Measurements from ENCODE around the gene CDH13.

CDH13 gene

GRCh38 chr16:82767808-82768207, 141.0 kb downstream of the CDH13 start:
- TF ChIP-seq ZNF184 (tag by site-specific recombination; IDR thresholded peaks at IDR 0.05) = no peak
- no peak for TF ChIP-seq ZBTB21 (tag by site-specific recombination; IDR thresholded peaks at IDR 0.05)
- TF ChIP-seq, protein P1, sequence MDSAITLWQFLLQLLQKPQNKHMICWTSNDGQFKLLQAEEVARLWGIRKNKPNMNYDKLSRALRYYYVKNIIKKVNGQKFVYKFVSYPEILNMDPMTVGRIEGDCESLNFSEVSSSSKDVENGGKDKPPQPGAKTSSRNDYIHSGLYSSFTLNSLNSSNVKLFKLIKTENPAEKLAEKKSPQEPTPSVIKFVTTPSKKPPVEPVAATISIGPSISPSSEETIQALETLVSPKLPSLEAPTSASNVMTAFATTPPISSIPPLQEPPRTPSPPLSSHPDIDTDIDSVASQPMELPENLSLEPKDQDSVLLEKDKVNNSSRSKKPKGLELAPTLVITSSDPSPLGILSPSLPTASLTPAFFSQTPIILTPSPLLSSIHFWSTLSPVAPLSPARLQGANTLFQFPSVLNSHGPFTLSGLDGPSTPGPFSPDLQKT (IDR thresholded peaks at IDR 0.05; ENCODE audit: borderline replicate concordance, low read depth, low read length) = no peak
- no peak for TF ChIP-seq ZNF324 (tag by site-specific recombination; IDR thresholded peaks at IDR 0.05)
- TF ChIP-seq IKZF3 (tag by site-specific recombination; IDR thresholded peaks at IDR 0.05) = no peak
- TF ChIP-seq, protein P2, sequence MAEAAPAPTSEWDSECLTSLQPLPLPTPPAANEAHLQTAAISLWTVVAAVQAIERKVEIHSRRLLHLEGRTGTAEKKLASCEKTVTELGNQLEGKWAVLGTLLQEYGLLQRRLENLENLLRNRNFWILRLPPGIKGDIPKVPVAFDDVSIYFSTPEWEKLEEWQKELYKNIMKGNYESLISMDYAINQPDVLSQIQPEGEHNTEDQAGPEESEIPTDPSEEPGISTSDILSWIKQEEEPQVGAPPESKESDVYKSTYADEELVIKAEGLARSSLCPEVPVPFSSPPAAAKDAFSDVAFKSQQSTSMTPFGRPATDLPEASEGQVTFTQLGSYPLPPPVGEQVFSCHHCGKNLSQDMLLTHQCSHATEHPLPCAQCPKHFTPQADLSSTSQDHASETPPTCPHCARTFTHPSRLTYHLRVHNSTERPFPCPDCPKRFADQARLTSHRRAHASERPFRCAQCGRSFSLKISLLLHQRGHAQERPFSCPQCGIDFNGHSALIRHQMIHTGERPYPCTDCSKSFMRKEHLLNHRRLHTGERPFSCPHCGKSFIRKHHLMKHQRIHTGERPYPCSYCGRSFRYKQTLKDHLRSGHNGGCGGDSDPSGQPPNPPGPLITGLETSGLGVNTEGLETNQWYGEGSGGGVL (tag by site-specific recombination; IDR thresholded peaks at IDR 0.05) = no peak
- no peak for TF ChIP-seq KLF1 (tag by site-specific recombination; IDR thresholded peaks at IDR 0.05)
- no peak for TF ChIP-seq ZNF10 (tag by site-specific recombination; IDR thresholded peaks at IDR 0.05)
- TF ChIP-seq ZNF654 (tag by site-specific recombination; IDR thresholded peaks at IDR 0.05; ENCODE audit: low read depth) = no peak
- no peak for TF ChIP-seq ZNF555 (tag by site-specific recombination; conservative IDR thresholded peaks at IDR 0.05)
- no peak for TF ChIP-seq ATF2 (tag by site-specific recombination; IDR thresholded peaks at IDR 0.05; ENCODE audit: low read depth)
- TF ChIP-seq, protein P3, sequence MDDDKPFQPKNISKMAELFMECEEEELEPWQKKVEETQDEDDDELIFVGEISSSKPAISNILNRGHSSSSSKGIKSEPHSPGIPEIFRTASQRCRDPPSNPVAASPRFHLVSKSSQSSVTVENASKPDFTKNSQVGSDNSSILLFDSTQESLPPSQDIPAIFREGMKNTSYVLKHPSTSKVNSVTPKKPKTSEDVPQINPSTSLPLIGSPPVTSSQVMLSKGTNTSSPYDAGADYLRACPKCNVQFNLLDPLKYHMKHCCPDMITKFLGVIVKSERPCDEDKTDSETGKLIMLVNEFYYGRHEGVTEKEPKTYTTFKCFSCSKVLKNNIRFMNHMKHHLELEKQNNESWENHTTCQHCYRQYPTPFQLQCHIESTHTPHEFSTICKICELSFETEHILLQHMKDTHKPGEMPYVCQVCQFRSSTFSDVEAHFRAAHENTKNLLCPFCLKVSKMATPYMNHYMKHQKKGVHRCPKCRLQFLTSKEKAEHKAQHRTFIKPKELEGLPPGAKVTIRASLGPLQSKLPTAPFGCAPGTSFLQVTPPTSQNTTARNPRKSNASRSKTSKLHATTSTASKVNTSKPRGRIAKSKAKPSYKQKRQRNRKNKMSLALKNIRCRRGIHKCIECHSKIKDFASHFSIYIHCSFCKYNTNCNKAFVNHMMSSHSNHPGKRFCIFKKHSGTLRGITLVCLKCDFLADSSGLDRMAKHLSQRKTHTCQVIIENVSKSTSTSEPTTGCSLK (tag by site-specific recombination; IDR thresholded peaks at IDR 0.05) = no peak
- TF ChIP-seq AEBP2 (tag by site-specific recombination; IDR thresholded peaks at IDR 0.05; ENCODE audit: borderline replicate concordance) = no peak
- no peak for TF ChIP-seq ZNF350 (tag by site-specific recombination; IDR thresholded peaks at IDR 0.05)
- TF ChIP-seq ZNF530 (tag by site-specific recombination; IDR thresholded peaks at IDR 0.05; ENCODE audit: low read depth) = no peak
- TF ChIP-seq ZNF426 (tag by site-specific recombination; IDR thresholded peaks at IDR 0.05) = no peak
- no peak for TF ChIP-seq ZNF544 (tag by site-specific recombination; IDR thresholded peaks at IDR 0.05)
- TF ChIP-seq, protein P4, sequence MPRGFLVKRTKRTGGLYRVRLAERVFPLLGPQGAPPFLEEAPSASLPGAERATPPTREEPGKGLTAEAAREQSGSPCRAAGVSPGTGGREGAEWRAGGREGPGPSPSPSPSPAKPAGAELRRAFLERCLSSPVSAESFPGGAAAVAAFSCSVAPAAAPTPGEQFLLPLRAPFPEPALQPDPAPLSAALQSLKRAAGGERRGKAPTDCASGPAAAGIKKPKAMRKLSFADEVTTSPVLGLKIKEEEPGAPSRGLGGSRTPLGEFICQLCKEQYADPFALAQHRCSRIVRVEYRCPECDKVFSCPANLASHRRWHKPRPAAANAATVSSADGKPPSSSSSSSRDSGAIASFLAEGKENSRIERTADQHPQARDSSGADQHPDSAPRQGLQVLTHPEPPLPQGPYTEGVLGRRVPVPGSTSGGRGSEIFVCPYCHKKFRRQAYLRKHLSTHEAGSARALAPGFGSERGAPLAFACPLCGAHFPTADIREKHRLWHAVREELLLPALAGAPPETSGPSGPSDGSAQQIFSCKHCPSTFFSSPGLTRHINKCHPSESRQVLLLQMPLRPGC (tag by site-specific recombination; IDR thresholded peaks at IDR 0.05) = no peak
- TF ChIP-seq, protein P5, sequence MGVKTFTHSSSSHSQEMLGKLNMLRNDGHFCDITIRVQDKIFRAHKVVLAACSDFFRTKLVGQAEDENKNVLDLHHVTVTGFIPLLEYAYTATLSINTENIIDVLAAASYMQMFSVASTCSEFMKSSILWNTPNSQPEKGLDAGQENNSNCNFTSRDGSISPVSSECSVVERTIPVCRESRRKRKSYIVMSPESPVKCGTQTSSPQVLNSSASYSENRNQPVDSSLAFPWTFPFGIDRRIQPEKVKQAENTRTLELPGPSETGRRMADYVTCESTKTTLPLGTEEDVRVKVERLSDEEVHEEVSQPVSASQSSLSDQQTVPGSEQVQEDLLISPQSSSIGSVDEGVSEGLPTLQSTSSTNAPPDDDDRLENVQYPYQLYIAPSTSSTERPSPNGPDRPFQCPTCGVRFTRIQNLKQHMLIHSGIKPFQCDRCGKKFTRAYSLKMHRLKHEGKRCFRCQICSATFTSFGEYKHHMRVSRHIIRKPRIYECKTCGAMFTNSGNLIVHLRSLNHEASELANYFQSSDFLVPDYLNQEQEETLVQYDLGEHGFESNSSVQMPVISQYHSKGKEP (tag by site-specific recombination; IDR thresholded peaks at IDR 0.05) = no peak
- H3K36me3 ChIP-seq (ENCODE audit: control insufficient read depth in 2 of 2, insufficient read depth in 1 of 2, low read length in 2 of 2) = no peaks in the 10 kb centered on the region
- H3K27ac ChIP-seq (ENCODE audit: extremely low read depth, low read depth, low read length) = no peak overlapping the region
- H3K9me3 ChIP-seq (ENCODE audit: control insufficient read depth, insufficient read depth, low read depth, low read length) = no peaks in the 10 kb centered on the region
- H3K4me3 ChIP-seq (ENCODE audit: low read depth, low read length) = no peak overlapping the region
- no peaks in the 10 kb centered on the region for H3K4me1 ChIP-seq (ENCODE audit: control insufficient read depth, insufficient read depth, low read length)
- CTCF ChIA-PET = no interaction called here
- POLR2A ChIA-PET = no interaction called here

Data from HEK293 (cell line).